ENCODE results near the gene FXYD4.
A peak's percentile ranks its signal among the peaks of the same experiment; 100 is the strongest.
"Not testable (repeated sequence)": the region's sequence is repeated elsewhere in the genome, so short reads cannot be mapped to it uniquely, and the experiment has no call there.

FXYD4 gene, protein sequence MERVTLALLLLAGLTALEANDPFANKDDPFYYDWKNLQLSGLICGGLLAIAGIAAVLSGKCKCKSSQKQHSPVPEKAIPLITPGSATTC

DNA sequence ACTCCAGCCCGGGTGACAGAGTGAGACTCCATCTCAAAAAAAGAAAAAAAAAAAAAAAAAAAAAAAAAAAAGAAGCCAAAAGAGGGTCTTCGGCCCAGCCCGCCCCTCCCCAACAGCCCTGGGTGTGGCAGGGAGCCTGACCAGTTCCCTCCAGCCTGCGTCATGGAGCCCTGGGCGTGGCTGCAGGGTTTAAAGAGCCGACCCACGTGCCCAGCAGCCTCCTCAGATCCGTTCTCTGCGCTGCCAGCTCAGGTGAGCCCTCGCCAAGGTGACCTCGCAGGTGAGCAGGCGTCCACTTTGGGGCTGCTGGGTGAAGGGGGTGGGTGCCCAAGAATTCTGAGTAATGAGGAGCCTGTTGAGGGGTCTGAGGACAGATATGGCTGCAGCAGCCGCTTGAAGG lies at the start of gene FXYD4:
TSS of gene FXYD4 (plus strand) at position 219 of the 400 bp plus-strand sequence. CDS start 2,111 bp downstream, outside the sequence.
- no peak for DNase-seq

- no peak for DNase-seq
Observed at GRCh38 chr10:43322331-43322730, 49.1 kb upstream of the FXYD4 start.

DNA sequence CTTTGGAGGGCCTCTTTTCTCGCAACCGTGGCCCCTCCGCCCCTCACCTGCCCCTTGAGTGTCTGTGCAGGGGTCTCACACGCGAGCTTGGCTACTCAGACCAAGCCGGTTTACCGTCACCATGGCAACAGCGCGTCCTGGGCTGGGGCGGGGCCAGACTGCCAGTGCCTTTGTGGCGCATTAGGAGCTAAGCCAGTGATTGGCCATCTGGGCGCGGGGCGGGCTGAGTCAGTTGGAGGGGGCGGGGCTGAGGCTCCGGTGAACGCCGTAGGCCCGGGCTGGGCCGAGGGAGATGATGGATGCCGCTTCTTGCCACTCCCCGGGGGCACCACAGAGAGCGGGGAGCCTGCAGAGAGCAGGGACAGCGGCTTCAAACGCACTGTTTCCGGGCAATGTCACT lies 48.7 kb upstream of the FXYD4 start:
- peak; percentile 89 for DNase-seq

GRCh38 chr10:43323245-43323644 lies 48.2 kb upstream of the FXYD4 start:
- no peak for DNase-seq

DNA sequence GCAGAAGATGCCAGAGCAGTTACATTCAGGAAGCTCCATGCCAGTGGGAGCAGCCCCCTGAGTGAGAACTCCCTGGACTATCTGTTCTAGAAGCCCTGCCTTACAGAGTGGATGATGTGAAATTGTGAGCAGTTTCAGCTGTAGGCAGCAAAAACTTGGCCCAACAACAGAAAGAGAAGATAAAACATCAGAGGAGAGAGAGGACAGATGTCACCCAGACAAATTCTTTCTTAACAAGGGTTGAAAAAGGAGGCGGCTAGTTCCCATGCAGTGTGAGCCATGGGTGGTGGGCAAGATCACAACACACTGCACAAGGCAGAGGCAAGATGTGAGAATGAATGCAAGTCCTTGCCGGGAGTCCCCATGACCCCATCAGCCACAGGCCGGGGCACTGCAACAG lies 46.6 kb upstream of the FXYD4 start:
- DNase-seq: no peak

DNA sequence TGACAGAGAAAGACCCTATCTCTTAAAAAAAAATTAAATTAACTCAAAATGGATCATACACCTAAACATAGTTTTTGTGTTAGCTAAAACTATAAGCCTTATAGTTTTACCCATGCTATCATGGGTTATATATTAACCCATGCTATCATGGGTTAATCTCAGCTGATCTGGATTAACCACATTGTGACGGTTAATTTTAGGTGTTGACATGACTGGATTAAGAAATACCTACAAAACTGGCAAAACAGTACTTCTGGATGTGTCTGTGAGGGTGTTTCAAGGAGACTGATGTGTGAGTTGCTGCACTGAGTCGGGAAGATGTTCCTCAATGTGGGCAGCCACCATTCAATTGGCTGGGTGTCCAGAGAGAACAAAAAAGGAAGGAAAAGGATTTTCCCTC lies 44.3 kb upstream of the FXYD4 start:
- DNase-seq: no peak

GRCh38 chr10:43327986-43328385 lies 43.5 kb upstream of the FXYD4 start:
- DNase-seq: no peak

GRCh38 chr10:43328810-43329209 lies 42.6 kb upstream of the FXYD4 start:
- not testable (repeated sequence) for DNase-seq

DNA sequence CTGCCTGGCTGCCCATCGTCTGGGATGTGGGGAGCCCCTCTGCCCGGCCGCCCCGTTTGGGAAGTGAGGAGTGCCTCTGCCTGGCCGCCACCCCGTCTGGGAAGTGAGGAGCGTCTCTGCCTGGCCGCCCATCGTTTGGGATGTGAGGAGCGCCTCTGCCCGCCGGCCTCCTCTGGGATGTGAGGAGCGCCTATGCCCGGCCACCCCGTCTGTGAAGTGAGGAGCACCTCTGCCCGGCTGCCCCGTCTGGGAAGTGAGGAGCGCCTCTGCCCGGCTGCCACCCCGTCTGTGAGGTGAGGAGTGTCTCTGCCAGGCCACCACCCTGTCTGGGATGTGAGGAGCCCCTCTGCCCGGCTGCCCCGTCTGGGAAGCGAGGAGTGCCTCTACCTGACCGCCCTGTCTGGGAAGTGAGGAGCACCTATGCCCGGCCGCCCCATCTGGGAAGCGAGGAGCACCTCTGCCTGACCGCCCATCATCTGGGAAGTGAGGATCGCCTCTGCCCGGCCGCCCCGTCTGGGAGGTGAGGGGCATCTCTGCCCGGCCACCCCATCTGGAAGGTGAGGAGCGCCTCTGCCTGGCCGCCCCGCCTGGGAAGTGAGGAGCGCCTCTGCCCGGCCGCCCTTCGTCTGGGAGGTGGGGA lies 42.1 kb upstream of the FXYD4 start:
- not testable (repeated sequence) for DNase-seq

DNA sequence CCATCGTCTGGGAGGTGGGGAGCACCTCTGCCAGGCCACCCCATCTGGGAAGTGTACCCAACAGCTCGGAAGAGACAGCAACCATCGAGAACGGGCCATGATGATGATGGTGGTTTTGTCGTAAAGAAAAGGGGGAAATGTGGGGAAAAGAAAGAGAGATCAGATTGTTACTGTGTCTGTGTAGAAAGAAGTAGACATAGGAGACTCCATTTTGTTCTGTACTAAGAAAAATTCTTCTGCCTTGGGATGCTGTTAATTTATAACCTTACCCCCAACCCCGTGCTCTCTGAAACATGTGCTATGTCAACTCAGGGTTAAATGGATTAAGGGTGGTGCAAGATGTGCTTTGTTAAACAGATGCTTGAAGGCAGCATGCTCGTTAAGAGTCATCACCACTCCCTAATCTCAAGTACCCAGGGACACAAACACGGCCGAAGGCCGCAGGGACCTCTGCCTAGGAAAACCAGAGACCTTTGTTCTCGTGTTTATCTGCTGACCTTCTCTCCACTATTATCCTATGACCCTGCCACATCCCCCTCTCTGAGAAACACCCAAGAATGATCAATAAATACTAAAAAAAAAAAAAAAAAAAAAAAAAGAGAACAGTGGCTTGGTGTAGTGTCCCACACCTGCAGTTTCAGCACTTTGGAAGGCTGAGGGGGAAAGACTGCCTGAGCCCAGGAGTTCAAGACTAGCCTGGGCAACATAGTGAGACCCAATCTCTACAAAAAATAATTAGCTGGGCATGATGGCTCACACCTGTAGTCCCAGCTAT lies 41.2 kb upstream of the FXYD4 start:
- not testable (repeated sequence) for DNase-seq

GRCh38 chr10:43330824-43331127 lies 40.7 kb upstream of the FXYD4 start:
- not testable (repeated sequence) for DNase-seq

- DNase-seq: no peak
Observed at GRCh38 chr10:43333653-43334052, 37.8 kb upstream of the FXYD4 start.

DNA sequence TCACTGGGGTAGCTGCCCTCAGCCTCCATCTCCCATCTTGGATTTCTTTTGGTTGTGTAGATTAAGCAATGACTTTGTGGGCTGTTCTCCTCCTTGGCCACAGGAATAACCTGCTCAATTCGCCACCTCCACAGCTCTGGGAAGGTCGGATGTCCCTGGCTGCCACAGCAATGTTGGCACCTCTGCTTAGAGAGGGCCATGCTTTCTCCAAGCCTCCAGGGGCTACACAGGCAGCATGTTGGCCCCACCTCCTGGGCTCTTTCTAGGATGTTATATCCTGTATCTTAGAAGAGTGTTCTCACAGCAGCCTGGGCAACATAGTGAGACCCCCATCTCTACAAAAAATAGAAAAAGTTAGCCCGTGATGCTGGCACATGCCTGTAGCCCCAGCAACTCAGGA lies 35.4 kb upstream of the FXYD4 start:
- DNase-seq: no peak

GRCh38 chr10:43336641-43337318 lies 34.7 kb upstream of the FXYD4 start:
- no peak for DNase-seq

GRCh38 chr10:43337536-43337935 lies 33.9 kb upstream of the FXYD4 start:
- not testable (repeated sequence) for DNase-seq

DNA sequence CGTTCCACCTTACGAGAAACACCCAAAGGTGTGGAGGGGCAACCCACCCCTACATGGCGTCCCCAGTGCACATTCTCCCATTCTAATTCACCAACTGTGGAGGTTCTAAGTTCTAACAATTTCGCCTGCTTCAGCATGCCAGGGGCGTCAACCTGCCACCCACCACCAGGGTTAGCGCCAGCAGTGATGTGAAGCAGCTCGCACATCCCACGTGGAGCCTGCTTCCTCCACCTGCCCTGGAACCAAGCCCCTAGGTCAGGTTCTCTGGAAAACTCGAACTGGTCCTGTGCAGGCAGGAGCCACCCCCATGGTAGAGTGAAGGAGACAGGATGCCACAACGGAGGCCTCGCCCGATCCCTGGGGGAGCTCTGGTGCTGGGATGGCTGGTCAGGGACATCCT lies 33.3 kb upstream of the FXYD4 start:
- DNase-seq: no peak

DNA sequence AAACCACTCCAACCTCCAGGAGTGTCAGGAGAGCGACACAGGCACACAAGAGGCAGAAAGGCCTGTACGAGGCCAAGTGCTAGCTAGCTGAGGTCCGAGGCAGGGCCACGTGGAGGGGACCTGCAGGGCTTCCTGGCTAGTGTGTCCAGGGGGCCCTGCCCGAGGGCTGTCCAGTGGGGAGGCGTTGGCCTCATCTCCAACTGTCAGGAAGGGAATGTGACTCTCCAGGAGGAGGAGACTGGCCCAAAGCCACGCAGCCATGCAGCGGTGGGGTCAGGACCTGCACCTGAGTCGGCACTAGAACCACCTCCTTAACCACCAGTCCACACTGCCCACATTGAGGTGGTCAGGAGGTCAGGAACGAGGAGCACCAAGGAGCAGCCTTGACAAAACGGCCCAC lies 32.3 kb upstream of the FXYD4 start:
- DNase-seq: no peak

GRCh38 chr10:43340101-43340500 lies 31.3 kb upstream of the FXYD4 start:
- no peak for DNase-seq

DNA sequence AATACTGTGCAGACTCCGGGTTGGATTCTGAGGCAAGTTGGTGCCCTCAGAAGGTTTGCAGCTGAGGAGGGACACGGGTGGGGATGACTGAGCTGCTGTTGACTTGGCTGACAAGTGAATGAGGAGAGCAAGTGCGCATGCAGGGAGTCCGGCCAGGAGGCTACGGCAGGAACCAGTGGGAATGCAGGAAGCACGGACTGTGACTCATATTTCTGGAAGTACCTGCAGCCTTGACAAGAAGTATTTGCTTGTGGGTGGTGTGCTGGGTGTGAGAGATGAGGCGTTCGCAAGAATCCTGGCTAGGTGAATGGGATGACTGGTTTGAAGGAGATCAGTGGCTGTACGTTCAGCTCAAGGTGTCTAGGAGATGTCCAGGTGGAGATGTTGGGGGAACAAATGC lies 30.8 kb upstream of the FXYD4 start:
- DNase-seq: no peak

GRCh38 chr10:43341450-43341849 lies 30.0 kb upstream of the FXYD4 start:
- no peak for DNase-seq

- DNase-seq: no peak
Observed at GRCh38 chr10:43342279-43343125, 28.9 kb upstream of the FXYD4 start.

- DNase-seq: no peak
Observed at GRCh38 chr10:43343126-43343525, 28.3 kb upstream of the FXYD4 start.

GRCh38 chr10:43344051-43344450 lies 27.4 kb upstream of the FXYD4 start:
- DNase-seq: no peak

Data from CD4-positive, alpha-beta T cell treated with Interleukin-21 for 1 hour (primary cell).